HepG2 (cell line): ENCODE measurements around the gene N4BP2L1. TPM values are rescaled to one million over a fixed set of nuclear protein-coding genes. Genes with fewer than 3 reads are reported as not detected.

Source experiments
- ATF1 ChIP-seq: IDR thresholded peaks from 2 replicates; pipeline ENCODE4 v1.6.1; 2016; ENCODE audit warnings: mild to moderate bottlenecking, control low read depth
- CREB1 ChIP-seq, 2 experiments: fragments of 450-650 bp in 1 of 2; IDR thresholded peaks; 2 replicates each; pipeline ENCODE4 v1.6.1; 2016 to 2017; ENCODE audit warnings: control low read depth in 1 of 2, mild to moderate bottlenecking in 1 of 2, missing compliant biosample characterization in 1 of 2, missing genetic modification characterization in 1 of 2
- FOXA1 ChIP-seq, 2 experiments: fragments of 450-650 bp in 1 of 2; sonication (generic) in 1 of 2; formaldehyde crosslinking in 1 of 2; IDR thresholded peaks; 2 replicates each; pipeline versions ENCODE4 v1.4.0 to v1.6.1; 2016 to 2020; ENCODE audit warnings: missing genetic modification reagents in 1 of 2
- GABPB1 ChIP-seq: IDR thresholded peaks from 2 replicates; pipeline ENCODE4 v1.6.1; 2016; ENCODE audit warnings: mild to moderate bottlenecking, missing genetic modification reagents, moderate library complexity, missing compliant biosample characterization
- GLMP ChIP-seq: sonication (generic); formaldehyde crosslinking; IDR thresholded peaks from 2 replicates; pipeline ENCODE4 v1.9.0; 2021; ENCODE audit warnings: missing genetic modification reagents, mild to moderate bottlenecking, borderline replicate concordance
- GPN1 ChIP-seq: sonication (generic); formaldehyde crosslinking; IDR thresholded peaks from 2 replicates; pipeline ENCODE4 v1.5.1; 2020; ENCODE audit warnings: missing genetic modification reagents, borderline replicate concordance
- HOXA3 ChIP-seq: sonication (generic); formaldehyde crosslinking; IDR thresholded peaks from 2 replicates; pipeline ENCODE4 v1.5.0; 2020; ENCODE audit warnings: missing genetic modification reagents
- ISX ChIP-seq: sonication (generic); formaldehyde crosslinking; conservative IDR thresholded peaks from 2 replicates; pipeline ENCODE4 v1.5.0; 2020; ENCODE audit warnings: missing genetic modification reagents
- MED1 ChIP-seq: sonication (generic); formaldehyde crosslinking; IDR thresholded peaks from 2 replicates; pipeline ENCODE4 v1.4.0; 2020; ENCODE audit warnings: missing genetic modification reagents
- NFRKB ChIP-seq: fragments of 450-650 bp; IDR thresholded peaks from 2 replicates; pipeline ENCODE4 v1.6.1; 2017
- NR2F1 ChIP-seq, 2 experiments: fragments of 450-650 bp in 1 of 2; formaldehyde crosslinking in 1 of 2; IDR thresholded peaks; 2 replicates each; pipeline versions ENCODE4 v1.5.0 to v1.6.1; 2016 to 2020; ENCODE audit warnings: mild to moderate bottlenecking in 1 of 2, missing compliant biosample characterization in 1 of 2, missing genetic modification reagents in 1 of 2, moderate library complexity in 1 of 2
- PATZ1 ChIP-seq: sonication (generic); formaldehyde crosslinking; IDR thresholded peaks from 2 replicates; pipeline ENCODE4 v1.4.0; 2020; ENCODE audit warnings: missing genetic modification reagents
- PLRG1 ChIP-seq: fragments of 450-650 bp; conservative IDR thresholded peaks from 2 replicates; pipeline ENCODE4 v1.6.1; 2016
- RXRA ChIP-seq: sonication (generic); formaldehyde crosslinking; IDR thresholded peaks from 2 replicates; pipeline ENCODE4 v1.5.1; 2020; ENCODE audit warnings: missing genetic modification reagents
- SATB2 ChIP-seq: sonication (generic); formaldehyde crosslinking; IDR thresholded peaks from 2 replicates; pipeline ENCODE4 v1.5.0; 2020; ENCODE audit warnings: missing genetic modification reagents
- SMAD9 ChIP-seq: sonication (generic); formaldehyde crosslinking; IDR thresholded peaks from 2 replicates; pipeline ENCODE4 v1.5.1; 2020; ENCODE audit warnings: mild to moderate bottlenecking, missing genetic modification reagents
- SRSF4 ChIP-seq: fragments of 200-400 bp; formaldehyde crosslinking; IDR thresholded peaks from one replicate; pipeline ENCODE4 v1.6.1; 2018; ENCODE audit warnings: mild to moderate bottlenecking, low read depth, low read length, moderate library complexity; ENCODE audit not compliant: poor library complexity, severe bottlenecking
- TEAD2 ChIP-seq: sonication (generic); formaldehyde crosslinking; IDR thresholded peaks from 2 replicates; pipeline ENCODE4 v1.9.0; 2021; ENCODE audit warnings: missing genetic modification reagents
- ZFP62 ChIP-seq: sonication (generic); formaldehyde crosslinking; IDR thresholded peaks from 2 replicates; pipeline ENCODE4 v1.4.0; 2020; ENCODE audit warnings: missing genetic modification reagents
- ZNF101 ChIP-seq: sonication (generic); formaldehyde crosslinking; IDR thresholded peaks from 2 replicates; pipeline ENCODE4 v1.4.0; 2020; ENCODE audit warnings: mild to moderate bottlenecking, low read depth, missing genetic modification reagents, borderline replicate concordance
- ZNF432 ChIP-seq: sonication (generic); formaldehyde crosslinking; IDR thresholded peaks from 2 replicates; pipeline ENCODE4 v1.5.0; 2020; ENCODE audit warnings: missing genetic modification reagents, mild to moderate bottlenecking, borderline replicate concordance
- ZNF468 ChIP-seq: sonication (generic); formaldehyde crosslinking; IDR thresholded peaks from 2 replicates; pipeline ENCODE4 v1.8.0; 2022; ENCODE audit warnings: mild to moderate bottlenecking, moderate library complexity, missing genetic modification reagents
- ZNF720 ChIP-seq: sonication (generic); formaldehyde crosslinking; IDR thresholded peaks from 2 replicates; pipeline ENCODE4 v1.4.0; 2020; ENCODE audit warnings: missing genetic modification reagents
- ZSCAN21 ChIP-seq: sonication (generic); formaldehyde crosslinking; IDR thresholded peaks from 2 replicates; pipeline ENCODE4 v1.8.0; 2022; ENCODE audit warnings: mild to moderate bottlenecking, missing genetic modification reagents, moderate library complexity, borderline replicate concordance
- polyA plus RNA-seq, 8 experiments: library from polyadenylated mRNA; depleted of rRNA in 3 of 8; stranded (reverse) in 7 of 8; unstranded in 1 of 8; fragments of >200 nt; fragmentation: Illumina TruSeq in 4 of 8; extraction: Trizol in 4 of 8; gene quantifications; 2 replicates each; pipeline versions ENCODE4 v1.2.1 to v1.2.3, GENCODE V29; 2011 to 2016; ENCODE audit warnings: low read depth in 4 of 8, missing spikeins in 1 of 8, mixed read lengths in 1 of 8; ENCODE audit not compliant: insufficient read depth in 1 of 8
- total RNA-seq, 5 experiments: library from RNA; depleted of rRNA; stranded (reverse); fragments of >200 nt; fragmentation: Illumina TruSeq; extraction: Trizol; gene quantifications; 2 replicates each; pipeline ENCODE4 v1.2.3, GENCODE V29; 2016; ENCODE audit warnings: low read depth in 1 of 5
- TF ChIP-seq, protein P1 (sequence below): sonication (generic); formaldehyde crosslinking; IDR thresholded peaks from 2 replicates; pipeline ENCODE4 v1.5.0; 2020; ENCODE audit warnings: mild to moderate bottlenecking, missing genetic modification reagents
- TF ChIP-seq, protein P2 (sequence below): IDR thresholded peaks from 2 replicates; pipeline ENCODE4 v1.6.1; 2012; ENCODE audit warnings: inconsistent platforms

The N4BP2L1 gene
- total and polyA plus RNA-seq, 2 of the 13 experiments (the other 11 are each of a cell fraction or from before 2014, with no cell fraction given) = 13.2 to 34.5 TPM

DNA sequence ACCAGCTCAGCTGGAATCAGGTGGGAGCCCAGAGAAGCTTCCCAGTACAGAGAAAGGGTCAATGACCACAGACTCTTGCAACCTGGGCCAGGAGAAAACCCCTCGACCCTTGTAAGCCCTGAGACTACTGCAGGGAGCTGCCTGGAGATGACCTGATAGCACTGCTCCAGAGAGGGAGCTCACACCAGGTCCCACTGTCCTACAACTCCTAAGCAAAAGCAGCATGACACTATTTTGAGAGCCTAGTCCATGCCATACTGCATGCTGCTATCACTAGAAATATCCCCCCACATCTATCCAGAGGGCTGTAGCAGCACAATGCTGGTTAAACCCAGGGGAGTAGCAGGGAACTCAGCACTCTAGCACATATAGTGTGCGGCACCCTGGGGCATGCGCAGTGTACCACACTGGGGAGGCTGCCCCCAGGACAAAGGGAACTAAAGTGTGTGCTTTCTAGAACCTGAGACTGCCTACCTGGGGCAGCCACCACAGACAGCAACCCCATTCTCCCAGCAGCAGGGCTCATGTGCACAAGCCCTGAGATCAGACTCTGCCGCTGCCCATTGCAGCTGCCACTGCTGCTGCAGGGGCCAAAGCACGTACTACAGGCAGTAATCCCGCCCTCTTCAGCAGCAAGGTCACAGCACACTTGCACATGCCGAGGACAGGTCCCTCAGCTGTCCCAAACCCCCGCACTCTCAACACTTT is 27.1 kb upstream of the N4BP2L1 start (continued):
- TF ChIP-seq, protein P1, sequence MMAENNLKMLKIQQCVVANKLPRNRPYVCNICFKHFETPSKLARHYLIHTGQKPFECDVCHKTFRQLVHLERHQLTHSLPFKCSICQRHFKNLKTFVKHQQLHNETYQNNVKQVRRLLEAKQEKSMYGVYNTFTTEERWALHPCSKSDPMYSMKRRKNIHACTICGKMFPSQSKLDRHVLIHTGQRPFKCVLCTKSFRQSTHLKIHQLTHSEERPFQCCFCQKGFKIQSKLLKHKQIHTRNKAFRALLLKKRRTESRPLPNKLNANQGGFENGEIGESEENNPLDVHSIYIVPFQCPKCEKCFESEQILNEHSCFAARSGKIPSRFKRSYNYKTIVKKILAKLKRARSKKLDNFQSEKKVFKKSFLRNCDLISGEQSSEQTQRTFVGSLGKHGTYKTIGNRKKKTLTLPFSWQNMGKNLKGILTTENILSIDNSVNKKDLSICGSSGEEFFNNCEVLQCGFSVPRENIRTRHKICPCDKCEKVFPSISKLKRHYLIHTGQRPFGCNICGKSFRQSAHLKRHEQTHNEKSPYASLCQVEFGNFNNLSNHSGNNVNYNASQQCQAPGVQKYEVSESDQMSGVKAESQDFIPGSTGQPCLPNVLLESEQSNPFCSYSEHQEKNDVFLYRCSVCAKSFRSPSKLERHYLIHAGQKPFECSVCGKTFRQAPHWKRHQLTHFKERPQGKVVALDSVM (CRISPR knock-in tag) = no peak
- no peak for TF ChIP-seq NR2F1 (CRISPR knock-in tag; IDR thresholded peaks at IDR 0.05)
- TF ChIP-seq NFRKB = no peak
- peak; percentile 41; the same call in 1 of the 2 replicates for TF ChIP-seq ZSCAN21 (CRISPR knock-in tag)
- TF ChIP-seq RXRA (CRISPR knock-in tag) = peak; percentile 55
- no peak for TF ChIP-seq TEAD2 (CRISPR knock-in tag)
- no peak for TF ChIP-seq GLMP (CRISPR knock-in tag)
- no peak for TF ChIP-seq GPN1 (CRISPR knock-in tag)
- no peak for TF ChIP-seq SMAD9 (CRISPR knock-in tag)
- TF ChIP-seq ZNF720 (CRISPR knock-in tag) = no peak
- TF ChIP-seq HOXA3 (CRISPR knock-in tag) = peak; percentile 82; the same call in 1 of the 2 replicates
- no peak for TF ChIP-seq PLRG1
- TF ChIP-seq SRSF4 = no peak
- no peak for TF ChIP-seq ATF1 (CRISPR knock-in tag)
- TF ChIP-seq PATZ1 (CRISPR knock-in tag) = peak; percentile 64
- TF ChIP-seq SATB2 = no peak
- TF ChIP-seq GABPB1 (CRISPR knock-in tag) = no peak
- no peak for TF ChIP-seq ZNF468
- TF ChIP-seq ZFP62 (CRISPR knock-in tag) = no peak
- TF ChIP-seq CREB1 (IDR thresholded peaks at IDR 0.05) = no peak
- TF ChIP-seq CREB1 (CRISPR knock-in tag; IDR thresholded peaks at IDR 0.05) = no peak
- TF ChIP-seq, protein P2, sequence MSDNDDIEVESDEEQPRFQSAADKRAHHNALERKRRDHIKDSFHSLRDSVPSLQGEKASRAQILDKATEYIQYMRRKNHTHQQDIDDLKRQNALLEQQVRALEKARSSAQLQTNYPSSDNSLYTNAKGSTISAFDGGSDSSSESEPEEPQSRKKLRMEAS = peak; percentile 74
- TF ChIP-seq ZNF432 (CRISPR knock-in tag) = no peak
- no peak for TF ChIP-seq ZNF101 (CRISPR knock-in tag)
- no peak for TF ChIP-seq ISX (CRISPR knock-in tag)
- peak; percentile 78 for TF ChIP-seq MED1 (CRISPR knock-in tag)
- no peak for TF ChIP-seq FOXA1 (IDR thresholded peaks at IDR 0.05)
- TF ChIP-seq FOXA1 (CRISPR knock-in tag; IDR thresholded peaks at IDR 0.05) = no peak
